Activated CD4-positive, alpha-beta memory T cell treated with anti-CD3 and anti-CD28 coated beads, Interleukin-2, amount 10 ng/mL, durations not matched to agents 7 days and 5 days (primary cell): ENCODE results near the gene STK17B. TPM values are rescaled to one million over a fixed set of nuclear protein-coding genes. Genes with fewer than 3 reads are reported as not detected.

ENCODE experiments used
- CTCF ChIA-PET: fragments of 350-600 bp; sonication (Branson Sonifier 250); formaldehyde crosslinking; loops from one replicate; lab custom pipeline; 2021; ENCODE audit warnings: antibody characterized with exemption, inconsistent platforms; lab: Charles Lee
- POLR2A ChIA-PET: fragments of 350-600 bp; sonication (Branson Sonifier 250); formaldehyde crosslinking; loops from one replicate; lab custom pipeline; 2021; ENCODE audit warnings: antibody characterized with exemption; lab: Charles Lee
- DNase-seq: peaks from one replicate; pipeline ENCODE4 v3.0.0-alpha.2; 2020
- H3K27ac Mint-ChIP-seq: one replicate; pipeline ENCODE4 v1.8.0; 2021; ENCODE audit warnings: mild to moderate bottlenecking, mixed read lengths
- H3K27me3 Mint-ChIP-seq: one replicate; pipeline ENCODE4 v1.8.0; 2021; ENCODE audit warnings: mixed read lengths
- H3K36me3 Mint-ChIP-seq: one replicate; pipeline ENCODE4 v1.8.0; 2021; ENCODE audit warnings: low read depth, mixed read lengths
- H3K4me1 Mint-ChIP-seq: one replicate; pipeline ENCODE4 v1.8.0; 2021; ENCODE audit warnings: mixed read lengths
- H3K4me3 Mint-ChIP-seq: one replicate; pipeline ENCODE4 v1.8.0; 2021; ENCODE audit warnings: mild to moderate bottlenecking, mixed read lengths
- H3K9me3 Mint-ChIP-seq: one replicate; pipeline ENCODE4 v1.8.0; 2021; ENCODE audit warnings: mixed read lengths
- total RNA-seq, 2 experiments: library from RNA; stranded (reverse); gene quantifications; one replicate each; pipeline ENCODE4 v1.2.3, GENCODE V29; 2021

Gene STK17B
- total RNA-seq, 2 experiments from 2014 or later = 365 to 367 TPM

DNA sequence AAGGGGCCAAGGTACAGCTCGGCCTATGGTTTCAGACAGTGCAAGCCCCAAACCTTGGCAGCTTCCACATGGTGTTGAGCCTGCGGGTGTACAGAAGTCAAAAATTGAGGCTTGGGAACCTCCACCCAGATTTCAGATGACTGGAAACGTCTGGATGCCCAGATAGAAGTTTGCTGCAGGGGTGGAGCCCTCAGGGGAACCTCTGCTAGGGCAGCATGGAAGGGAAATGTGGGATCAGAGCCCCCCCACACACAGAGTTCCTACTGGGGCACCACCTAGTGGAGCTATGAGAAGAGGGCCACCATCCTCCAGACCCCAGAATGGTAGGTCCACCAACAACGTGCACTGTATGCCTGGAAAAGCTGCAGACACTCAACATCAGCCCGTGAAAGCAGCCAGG lies 87.8 kb downstream of the STK17B start:
- H3K9me3 Mint-ChIP-seq = peaks cover 26% of the 10 kb centered on the region
- H3K36me3 Mint-ChIP-seq = peaks cover 20% of the 10 kb centered on the region
- DNase-seq = no peak
- peaks cover 17% of the 10 kb centered on the region for H3K4me1 Mint-ChIP-seq
- H3K4me3 Mint-ChIP-seq = no peak overlapping the region
- no peak overlapping the region for H3K27ac Mint-ChIP-seq
- no peaks in the 10 kb centered on the region for H3K27me3 Mint-ChIP-seq
- ChIA-PET CTCF (no interaction called here), POLR2A (no interaction called here)

Other genes with a start within 250 kb of the STK17B start
- not detected for gene DNAH7, start 102.7 kb downstream of the STK17B start, total RNA-seq